DOHH2 (cell line): ENCODE data around the gene CPA3.

Experiments used
- CTCF ChIP-seq: fragments of 200-600 bp; sonication (generic); IDR thresholded peaks from one replicate; pipeline ENCODE4 v1.5.1; 2014; ENCODE audit warnings: antibody characterized with exemption, mild to moderate bottlenecking, low read depth, low read length; ENCODE audit not compliant: poor library complexity, severe bottlenecking
- EZH2phosphoT487 ChIP-seq: fragments of 200-600 bp; sonication (generic); IDR thresholded peaks from 2 replicates; pipeline ENCODE4 v1.6.1; 2017; ENCODE audit warnings: borderline replicate concordance, mild to moderate bottlenecking, antibody characterized with exemption, low read length, moderate library complexity, mixed read lengths

GRCh38 chr3:148866261-148866660 is 1.2 kb downstream of the CPA3 start:
- TF ChIP-seq CTCF (no peak), EZH2phosphoT487 (no peak)
